GM21717 (cell line): ENCODE results near the gene ZNF320.
"Not testable (repeated sequence)": the region's sequence is repeated elsewhere in the genome, so short reads cannot be mapped to it uniquely, and the experiment has no call there.

Experiments used
- ATAC-seq: cut with Tn5 transposase; IDR thresholded peaks from one replicate; pipeline ENCODE4 v1.9.1; 2021; ENCODE audit warnings: mild to moderate bottlenecking, moderate library complexity; ENCODE audit not compliant: unreplicated experiment

Gene ZNF320

GRCh38 chr19:52922841-52923777 is 25.7 kb upstream of the ZNF320 start, which contains the start of gene ZNF888:
TSS of gene ZNF888 (minus strand) at chr19:52923428. CDS start at chr19:52917873, 5,555 bp downstream.
- peak; percentile 78 for ATAC-seq

- ATAC-seq = no peak
Observed at GRCh38 chr19:52917531-52917930, 20.1 kb upstream of the ZNF320 start.

- ATAC-seq = no peak
Observed at GRCh38 chr19:52910648-52911047, 13.2 kb upstream of the ZNF320 start.

DNA sequence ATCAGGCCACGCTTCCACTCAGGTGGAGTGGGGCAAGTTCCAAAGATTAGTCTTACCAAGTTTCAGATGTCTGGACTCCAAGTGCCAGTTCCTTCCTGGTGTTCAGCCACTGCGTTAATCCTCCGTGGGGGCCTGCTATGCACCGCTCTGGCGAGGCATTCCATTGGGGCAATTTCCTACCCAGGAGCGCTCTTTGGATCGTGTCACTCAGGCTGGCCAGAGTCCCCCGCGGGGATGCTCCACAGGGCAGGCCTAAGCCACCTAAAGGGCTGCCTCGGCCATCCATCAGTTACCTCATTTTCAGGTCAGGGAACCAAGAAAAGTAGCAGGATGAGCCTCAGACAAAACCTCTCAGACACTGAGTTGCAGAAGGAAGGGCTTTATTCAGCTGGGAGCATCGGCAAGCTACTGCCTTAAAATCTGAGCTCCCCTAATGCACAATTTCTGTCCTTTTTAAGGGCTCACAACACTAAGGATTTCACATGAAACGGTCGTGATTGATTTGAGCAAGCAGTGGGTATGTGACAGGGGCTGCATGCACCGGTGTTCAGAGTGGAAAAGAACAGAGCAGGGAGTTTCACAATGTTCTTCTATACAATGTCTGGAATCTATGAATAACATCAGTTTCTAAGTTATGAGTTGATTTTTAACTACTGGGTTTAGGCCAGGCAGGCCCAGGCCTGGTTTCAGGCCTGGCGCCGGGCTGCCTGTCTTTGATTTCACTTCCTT is 6.8 kb upstream of the ZNF320 start:
- ATAC-seq = not testable (repeated sequence)

DNA sequence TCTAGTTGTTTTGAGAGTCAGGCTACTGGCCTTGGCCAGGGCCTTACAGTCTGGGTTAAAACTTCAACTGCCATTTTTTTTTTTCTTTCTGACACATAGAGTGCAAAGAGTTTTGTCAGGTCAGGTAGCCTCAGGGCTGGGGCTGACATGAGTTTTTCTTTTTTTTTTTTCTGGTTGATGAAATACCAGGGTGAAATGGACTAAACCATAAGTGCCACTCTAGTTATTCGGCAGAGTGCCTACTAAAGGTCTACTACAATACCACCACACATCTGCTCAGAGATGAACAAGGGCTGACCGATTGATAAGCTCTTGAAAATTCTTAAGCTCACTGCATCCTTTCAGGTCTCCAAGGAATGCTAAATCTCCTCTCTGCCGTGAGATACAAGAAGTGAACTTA is 4.4 kb upstream of the ZNF320 start:
- no peak for ATAC-seq

GRCh38 chr19:52898596-52898995 is 1.2 kb upstream of the ZNF320 start:
- not testable (repeated sequence) for ATAC-seq

DNA sequence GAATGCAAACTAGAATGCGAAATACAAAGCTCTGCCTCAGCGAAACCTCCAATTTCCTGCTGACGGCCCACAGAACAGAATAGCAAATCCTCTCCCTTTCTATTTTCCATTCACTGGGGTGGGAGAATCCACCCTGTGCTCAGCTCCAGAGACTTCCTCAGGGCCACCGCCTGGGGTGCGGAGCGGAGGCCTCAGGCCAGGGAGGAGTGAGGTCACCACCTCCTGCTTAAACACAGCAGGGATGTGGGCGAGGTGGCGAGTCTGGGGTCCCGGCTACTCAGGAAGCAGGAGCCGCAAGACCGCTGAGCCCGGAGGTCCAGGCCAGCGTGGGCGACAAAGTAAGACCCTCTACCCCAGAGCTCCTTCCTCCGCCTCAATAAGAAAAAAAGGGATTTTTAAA is 666 bp upstream of the ZNF320 start:
- ATAC-seq = no peak

DNA sequence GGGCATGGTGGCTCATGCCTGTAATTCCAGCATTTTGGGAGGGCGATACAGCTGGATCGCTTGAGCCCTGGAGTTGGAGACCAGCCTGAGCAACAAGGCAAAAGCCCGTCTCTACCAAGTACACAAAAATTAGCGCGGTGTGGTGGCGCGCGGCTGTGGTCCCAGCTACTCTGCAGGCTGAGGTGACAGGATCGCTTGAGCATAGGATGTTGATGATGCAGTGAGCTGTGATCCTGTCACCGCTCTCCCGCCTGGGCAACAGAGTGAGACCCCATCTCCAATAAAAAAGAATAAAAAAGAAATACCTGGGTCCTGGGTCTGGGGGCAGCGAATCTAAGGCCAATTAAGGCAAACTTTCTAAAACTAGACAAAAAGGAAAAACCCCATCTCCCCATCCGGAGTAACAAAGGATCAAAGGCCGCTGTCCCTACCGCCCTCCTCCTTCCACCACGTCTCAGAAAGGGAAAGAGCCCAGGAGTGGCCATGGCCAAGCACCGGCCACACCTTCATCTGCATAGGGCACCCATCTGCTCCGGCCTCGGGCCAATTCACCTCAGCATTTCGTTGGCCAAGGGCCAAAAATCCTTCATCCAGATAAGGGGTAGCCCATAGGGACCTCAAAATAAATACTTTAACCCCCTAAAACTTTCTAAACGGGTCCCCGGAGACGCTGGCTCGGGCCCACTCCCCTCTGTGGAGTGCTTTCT is 851 bp downstream of the ZNF320 start:
- ATAC-seq = no peak

DNA sequence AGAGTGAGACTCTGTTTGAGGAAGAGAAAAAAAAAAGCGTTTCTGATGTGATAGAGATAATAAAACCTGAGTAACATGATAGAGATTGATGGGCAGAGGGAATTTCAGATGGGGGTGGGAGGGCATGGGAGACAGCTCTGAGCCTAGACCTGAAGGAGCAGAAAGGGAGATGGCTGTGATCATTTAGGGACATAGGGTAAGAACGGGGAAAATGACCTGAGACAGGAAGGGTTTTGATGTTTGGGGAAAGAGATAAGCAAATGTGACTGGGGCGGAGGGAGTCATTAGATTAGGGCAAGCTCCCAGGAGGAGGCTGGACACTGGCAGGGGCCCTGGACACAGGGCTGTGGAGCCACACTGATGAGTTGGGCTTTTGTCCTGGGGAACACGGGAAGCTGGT is 6.1 kb downstream of the ZNF320 start:
- ATAC-seq = no peak

GRCh38 chr19:52889931-52890330 is 7.5 kb downstream of the ZNF320 start:
- no peak for ATAC-seq

DNA sequence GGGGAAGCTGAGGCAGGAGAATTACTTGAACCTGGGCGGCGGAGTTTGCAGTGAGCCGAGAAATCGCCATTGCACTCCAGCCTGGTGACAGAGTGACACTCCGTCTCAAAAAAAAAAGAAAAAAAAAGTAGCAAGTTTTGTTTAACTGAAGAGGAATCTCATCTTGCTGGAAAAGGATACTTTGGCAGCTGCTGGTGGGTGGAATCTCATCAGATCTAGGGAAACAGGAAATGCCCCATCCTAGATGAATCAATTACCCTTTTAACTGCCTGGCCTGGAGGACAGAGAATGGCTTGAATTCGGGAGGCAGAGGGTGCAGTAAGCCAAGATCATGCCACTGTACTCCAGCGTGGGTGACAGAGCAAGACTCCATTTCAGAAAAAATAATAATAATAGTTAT is 8.4 kb downstream of the ZNF320 start:
- ATAC-seq = no peak

- ATAC-seq = no peak
Observed at GRCh38 chr19:52880895-52881389, 16.5 kb downstream of the ZNF320 start.

- not testable (repeated sequence) for ATAC-seq
Observed at GRCh38 chr19:52872996-52873395, 24.4 kb downstream of the ZNF320 start.

DNA sequence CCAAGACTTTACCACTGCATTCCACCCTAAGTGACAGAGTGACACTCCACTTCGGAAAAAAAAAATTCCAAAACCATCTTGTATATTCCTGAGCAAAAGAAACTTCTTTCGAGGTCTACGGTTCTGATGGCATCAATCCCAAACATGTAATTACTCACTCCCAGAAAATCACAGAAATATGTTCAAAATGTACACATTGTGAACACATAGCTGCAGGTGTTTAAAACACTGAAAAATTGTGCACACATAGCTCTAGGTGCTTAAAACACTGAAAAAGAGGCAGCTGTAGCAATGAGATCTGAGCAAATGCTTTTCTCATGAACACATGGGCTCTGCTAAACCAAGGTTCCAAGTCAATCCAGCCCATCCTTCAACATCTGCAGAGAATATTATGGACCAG is 26.0 kb downstream of the ZNF320 start:
- no peak for ATAC-seq

DNA sequence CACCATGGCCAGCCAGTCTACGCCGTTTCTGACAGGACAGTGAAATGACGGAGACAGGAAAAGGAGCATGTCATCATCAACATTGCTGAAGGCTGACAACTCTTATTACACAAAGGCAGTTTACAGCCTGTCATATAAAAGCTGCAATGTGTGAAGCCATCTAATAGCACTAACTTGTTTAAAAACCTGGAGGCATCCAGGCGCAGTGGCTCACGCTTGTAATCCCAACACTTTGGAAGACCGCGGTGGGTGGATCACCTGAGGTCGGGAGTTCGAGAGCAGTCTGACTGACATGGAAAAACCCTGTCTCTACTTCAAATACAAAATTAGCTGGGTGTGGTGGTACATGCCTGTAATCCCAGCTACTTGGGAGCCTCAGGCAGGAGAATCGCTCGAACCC is 29.4 kb downstream of the ZNF320 start:
- not testable (repeated sequence) for ATAC-seq

DNA sequence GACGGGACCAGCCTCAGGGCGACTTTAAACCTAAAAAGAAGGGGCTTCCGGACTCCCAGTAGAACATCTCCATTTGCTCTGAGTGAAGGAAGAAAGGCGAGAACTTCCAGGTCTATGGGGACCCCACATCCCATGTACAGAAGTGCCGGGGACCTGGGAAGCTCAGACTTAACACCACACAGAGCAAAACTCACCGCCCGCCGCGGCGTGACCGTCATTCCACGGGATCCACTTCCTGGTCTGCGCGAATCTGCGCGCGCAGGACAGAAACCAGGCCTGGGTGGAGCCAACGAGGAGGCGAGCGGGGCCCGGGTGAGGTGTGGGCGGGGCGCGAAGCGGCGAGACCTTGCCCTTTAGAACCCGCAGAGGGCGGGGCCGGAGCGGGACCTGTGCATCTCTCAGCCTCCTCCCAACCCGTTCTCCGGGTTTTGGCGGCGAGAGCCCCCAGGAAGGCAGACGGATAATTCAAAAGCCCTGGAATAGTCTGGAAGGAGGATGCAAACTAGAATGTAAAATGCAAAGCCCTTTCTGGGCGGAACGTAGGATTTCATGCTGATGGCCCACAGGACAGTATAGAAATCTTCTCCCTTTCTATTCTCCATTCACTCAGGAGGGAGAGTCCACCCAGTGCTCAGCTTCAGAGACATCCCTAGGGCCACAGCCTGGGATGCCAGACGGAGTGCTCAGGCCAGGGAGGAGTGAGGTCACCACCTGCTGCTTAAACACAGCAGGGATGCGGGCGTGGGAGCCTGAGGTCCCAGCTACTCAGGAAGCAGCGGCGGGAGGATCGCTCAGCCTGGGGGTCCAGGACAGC is 39.9 kb downstream of the ZNF320 start, which contains the start of gene ZNF468:
Gene ZNF468 (minus strand): TSS at position 242 of the 814 bp plus-strand sequence. CDS start 3,347 bp downstream, outside the sequence.
- ATAC-seq = peak; percentile 84

GRCh38 chr19:52856540-52857377 is 40.7 kb downstream of the ZNF320 start:
- ATAC-seq = peak; percentile 40
